ENCODE results near the gene CD52.

Gene CD52

DNA sequence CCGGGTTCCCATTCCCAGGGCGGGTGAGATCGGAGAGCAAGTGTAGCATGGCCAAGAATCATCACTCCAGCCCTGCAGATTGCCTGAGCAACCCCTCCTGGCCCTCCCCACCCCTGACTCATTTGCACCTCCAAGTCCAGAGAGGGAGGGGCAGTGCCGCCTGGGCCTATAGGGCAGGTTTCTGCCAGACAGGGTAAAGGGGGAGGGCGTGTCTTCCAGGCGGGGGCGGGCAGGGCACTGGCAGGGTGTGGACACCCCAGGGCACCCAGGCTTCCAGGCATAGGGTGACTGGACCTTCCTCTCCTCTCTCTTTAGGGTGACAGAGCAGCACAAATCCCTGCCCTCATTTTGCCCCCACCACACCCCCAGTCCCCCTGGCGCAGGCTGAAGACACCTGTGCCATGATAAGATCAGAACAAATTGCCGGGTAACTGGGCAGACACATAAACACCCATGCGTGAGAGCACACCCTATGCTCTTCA lies 39.4 kb downstream of the CD52 start:
- no peak for DNase-seq

DNA sequence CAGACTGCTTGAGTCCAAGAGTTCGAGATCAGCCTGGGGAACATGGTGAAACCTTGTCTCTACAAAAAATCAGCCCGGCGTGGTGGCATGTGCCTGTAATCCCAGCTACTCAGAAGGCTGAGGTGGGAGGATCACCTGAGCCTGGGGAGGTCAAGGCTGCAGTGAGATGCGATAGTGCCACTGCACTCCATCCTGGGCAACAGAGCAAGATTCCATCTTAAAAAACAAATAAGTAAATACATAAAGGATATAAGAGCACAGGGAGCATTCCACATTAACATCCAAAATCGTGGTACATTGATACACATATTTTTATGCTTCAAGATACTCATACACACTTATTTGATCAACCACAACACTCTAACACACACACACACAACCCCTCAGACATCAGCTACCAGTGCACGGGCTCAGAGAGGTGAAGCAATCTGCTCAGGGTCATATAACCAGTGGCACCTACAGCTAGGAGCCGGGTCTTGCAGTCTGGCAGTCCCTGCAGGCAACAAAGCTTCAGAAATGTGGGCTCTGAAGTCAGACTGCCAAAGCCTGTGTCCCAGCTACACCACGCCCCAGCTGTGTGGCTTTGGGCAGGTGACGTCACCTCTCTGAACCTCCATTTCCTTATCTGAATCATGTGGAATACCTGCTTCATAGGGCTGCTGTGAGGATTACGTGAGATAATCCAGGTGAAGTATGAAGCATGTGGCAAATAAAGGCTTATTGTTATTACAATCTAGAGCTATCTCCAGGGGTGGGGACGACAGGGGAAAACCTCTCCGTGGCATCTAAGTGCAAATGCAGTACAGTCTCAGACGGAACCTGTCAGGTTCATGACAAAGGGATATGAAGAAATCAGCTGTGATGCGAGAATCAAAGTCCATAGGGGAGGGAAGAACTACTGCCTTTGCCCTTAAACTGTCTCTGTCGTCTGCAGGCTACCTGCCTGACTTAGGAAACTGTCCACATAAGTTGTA lies 40.9 kb downstream of the CD52 start:
- peak; percentile 77 for DNase-seq

DNA sequence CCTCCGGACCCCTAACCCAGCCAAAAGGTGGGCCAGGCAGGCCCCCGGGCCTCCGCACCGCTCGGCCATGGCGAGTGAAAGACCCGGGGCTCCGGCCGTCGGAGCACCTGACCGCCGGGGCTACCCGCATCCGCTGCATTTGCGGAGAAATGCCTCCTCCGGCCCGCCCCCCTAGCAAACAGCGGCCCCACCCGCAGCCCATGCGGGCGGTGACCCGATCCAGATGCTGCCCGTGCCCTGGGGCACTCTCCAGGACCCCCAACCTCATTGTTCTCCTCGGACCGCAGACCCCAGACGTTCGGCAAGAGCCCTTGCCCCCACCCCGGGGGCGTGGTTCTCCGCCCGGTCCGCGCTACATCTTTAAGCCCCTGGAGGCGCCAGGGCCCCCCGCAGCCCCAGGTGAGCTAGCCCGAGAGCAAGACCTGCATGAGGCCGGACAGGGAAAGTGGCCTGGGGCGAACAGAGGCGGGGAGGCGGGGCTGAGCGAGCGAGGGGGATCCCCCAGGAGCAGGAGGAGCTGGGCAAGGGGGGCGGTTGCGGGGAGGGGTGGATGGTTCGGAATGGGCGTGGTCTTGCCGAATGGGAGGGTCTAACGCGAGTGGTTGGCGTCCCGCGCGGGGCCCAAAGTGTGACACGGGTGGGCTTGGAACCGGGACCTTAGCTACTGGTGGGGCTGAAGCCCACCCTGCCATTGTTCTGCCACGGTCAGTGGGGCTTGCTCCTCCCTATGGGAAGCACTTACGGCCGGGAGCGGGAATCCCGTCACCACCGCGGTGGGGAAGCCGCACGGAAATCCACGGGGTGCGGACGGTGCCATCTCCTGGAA lies 42.4 kb downstream of the CD52 start:
- peak; percentile 78 for DNase-seq

DNA sequence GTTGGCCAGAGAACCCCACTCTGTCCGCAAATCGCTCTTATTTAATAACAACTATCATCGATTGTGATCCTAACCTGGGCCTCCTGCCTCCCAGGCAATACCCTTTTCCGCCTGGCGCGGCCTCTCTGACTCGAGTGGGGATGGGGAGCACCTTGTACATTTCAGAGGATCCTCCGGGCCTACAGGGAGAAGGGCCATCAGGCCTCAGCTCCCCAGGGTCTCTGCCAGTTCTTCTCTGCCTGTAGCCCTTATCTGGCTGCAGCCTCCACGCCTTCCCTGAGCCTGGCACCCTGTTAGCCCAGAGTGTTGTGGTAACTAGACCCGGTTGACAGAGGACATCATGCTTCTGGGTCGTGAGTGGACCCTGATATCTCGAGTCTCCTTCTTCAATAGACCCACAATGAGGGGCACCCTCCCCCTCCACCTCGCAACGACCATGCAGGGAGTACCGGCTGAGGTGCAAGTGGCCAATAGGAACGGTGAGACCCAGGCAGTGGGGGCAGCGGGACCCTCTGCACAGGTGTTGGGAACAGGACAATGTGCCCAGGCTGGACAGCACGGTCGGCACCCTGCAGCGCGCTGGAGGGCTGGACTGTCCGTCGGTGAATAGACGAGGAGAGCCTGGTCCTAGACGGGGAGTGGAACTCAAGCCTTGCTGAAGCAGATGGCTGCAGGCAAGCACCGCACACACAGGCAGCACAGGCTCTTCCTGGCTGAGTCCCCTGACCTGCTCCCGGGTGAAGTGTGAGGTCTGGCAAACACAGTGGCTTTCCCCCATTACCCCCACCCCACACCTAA lies 43.2 kb downstream of the CD52 start:
- DNase-seq = no peak

DNA sequence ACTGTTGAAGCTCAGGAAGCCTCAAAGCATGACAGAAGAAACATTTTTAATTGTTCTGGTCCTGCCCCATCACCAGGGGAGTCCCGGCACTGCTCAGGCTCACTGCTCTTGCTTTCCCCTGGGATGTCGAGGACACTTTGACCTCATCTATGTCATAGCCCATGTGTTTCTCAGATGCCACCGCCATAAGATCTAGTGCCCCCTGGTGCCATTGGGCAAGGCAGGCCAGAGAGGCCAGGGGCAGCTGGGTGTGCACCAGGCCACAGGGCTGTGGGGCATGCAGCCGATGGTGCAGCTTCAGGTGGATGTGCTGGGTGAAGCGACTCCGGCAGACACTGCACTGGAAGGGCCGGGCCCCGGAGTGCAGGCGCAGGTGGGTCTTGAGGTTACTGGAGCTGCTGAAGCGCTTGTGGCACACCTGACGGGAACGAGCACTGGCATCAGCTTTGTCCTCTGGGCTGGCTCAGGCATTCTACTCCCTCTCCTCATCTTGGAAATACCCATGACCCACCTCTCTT lies 43.9 kb downstream of the CD52 start:
- DNase-seq = no peak

DNA sequence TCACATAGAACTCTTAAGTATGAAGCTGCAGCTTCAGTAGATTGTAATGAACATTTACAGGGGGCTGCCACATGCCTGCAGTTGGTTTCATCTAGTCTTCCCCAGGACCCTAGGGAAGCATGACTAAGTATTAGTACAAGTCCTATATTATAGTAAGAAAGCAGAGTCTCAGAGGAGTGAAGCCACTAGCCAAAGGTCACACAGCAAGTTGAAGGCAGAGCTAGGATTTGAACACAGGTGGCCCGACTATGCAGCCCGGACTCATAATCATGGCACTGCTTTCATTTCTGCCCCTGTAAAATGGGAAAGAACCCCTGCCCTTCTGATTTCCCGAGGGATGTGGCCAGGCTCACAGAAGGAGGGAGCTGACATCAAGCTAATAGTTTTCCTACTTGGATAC lies 44.6 kb downstream of the CD52 start:
- DNase-seq = no peak

DNA sequence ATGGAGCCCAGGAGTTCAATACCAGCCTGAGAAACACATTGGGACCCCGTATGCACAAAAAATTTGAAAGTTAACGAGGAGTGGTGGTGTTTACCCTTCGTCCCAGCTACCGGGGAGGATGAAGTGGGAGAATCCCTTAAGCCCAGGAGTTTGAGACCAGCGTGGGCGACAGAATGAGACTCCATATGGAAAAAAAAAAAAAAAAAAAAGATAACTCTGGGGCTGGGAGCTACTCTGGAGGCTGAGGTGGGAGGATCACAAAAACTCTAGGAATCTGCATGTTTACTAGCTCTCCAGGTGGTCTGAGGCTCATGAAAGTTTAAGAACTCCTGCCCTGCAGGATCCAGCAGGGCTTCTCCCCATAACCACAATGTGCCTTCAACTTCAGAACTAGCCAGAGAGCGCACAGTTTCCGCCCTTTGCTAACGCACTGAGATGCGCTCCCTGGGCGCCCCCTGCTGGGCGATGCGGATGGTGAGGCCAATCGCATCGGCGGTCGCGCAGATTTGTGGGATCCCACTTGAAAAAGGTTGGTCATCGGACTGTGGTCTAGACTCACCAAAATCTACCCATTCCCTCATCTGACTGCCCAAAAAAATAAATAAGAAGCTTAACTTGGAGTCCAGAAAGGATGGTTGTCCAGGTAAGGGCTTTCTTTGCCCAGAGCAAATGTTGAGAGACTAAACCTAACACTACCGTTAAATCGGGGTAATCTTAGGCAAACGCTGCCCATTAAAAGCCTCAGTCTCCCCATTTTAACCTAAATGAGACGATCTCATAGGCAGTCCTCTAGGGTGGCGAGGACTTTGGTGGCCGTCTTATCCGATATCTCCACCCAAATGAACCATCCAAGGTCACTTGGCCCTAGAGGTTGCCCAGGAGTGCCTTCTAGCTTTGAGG lies 46.0 kb downstream of the CD52 start:
- peak; percentile 94 for DNase-seq

DNA sequence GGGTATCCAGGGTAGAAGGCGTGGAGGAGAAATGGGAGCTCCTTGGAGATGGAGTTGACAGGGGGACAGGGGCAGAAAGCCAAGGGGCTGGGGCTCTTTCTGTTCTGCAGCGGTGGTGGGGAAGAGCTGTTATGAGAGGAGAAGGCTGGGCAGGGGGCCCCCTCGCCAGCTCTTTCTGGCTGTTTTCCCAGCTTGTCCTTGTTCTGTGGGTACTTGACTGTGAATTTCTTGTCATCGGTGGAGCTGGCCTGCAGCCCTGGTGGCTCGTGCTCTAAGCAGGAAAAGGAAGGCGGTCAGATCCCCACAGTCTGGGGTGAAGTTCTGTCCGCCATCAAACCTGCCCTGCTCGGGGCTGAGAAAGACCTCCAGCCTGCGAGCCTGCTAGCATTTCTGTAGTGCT lies 47.2 kb downstream of the CD52 start:
- DNase-seq = no peak

DNA sequence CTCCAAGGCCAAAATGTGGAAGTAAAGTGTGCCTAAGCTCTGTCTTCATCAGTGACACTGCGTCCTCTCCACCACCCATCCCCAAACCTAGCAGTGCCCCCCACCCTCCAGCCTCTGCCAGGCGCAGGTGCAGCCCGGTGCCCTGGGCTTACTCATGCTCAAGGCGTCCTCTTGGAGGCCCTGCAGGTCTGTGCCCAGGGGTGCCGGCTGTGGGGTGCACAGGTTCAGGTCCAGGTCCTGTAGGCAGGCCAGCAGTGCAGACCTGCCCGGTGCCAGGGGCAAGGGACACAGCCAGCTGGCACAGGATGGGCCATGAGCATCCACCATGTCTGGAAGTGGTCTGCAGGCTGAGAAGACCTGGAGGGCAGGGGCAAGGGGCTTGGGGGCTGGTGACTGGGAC lies 49.7 kb downstream of the CD52 start:
- no peak for DNase-seq

DNA sequence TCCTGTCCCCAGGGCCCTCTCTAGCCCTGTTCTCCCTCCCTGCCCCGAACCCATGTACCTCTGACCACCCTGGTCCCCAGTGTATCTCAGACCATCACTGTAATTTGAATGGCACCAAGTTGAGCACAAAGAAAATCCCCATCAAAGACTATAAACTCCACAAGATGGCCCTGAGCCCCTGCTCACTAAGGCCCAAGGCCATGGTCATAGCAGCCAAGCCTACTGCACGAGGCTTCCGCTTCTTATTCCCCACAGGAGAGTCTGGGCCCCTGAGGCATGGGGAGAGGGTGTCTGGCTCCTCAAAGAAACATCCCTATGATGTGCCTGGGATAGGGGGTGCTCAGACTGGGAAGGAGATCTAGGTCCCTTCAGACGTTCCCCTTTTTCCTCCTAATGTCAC lies 50.2 kb downstream of the CD52 start:
- no peak for DNase-seq

DNA sequence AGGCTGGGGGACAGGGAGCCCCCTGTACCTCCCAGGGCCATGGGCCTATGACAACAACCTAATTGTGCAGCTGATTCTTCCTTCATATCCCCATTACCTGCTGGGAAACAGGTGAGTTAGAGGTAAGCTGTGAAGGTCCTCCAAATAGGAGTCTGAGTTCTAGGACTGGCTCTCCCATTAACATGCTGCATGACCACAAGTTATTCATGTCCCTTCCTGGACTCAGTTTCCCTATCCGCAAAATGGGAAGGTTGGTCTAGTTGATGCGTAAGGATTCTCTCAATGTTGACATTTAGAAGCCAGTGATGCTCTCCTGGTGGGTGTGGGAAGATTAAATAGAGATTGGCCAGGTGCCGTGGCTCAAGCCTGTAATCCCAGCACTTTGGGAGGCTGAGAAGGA lies 50.7 kb downstream of the CD52 start:
- DNase-seq = no peak

All from activated CD8-positive, alpha-beta memory T cell treated with anti-CD3 and anti-CD28 coated beads for 24 hours (primary cell).